GM12878 (cell line): ENCODE results near the gene FOXO3. TPM values are rescaled to one million over a fixed set of nuclear protein-coding genes. Genes with fewer than 3 reads are reported as not detected.

Experiments used
- ATAC-seq: fragments of 200-7000 bp; cut with Tn5 transposase; 3 replicates; pipeline ENCODE4 v1.9.1; 2020; ENCODE audit warnings: mild to moderate bottlenecking, moderate library complexity
- BruUV-seq: library from RNA; stranded (reverse); fragments of 400-500 nt; replicated peaks from 2 replicates; lab custom pipeline; 2021; lab: Mats Ljungman, UMichigan
- CTCF ChIA-PET: fragments of 300-600 bp; sonication (Branson Sonifier 250); formaldehyde crosslinking; extraction: SDS; loops from one replicate; lab custom pipeline; 2021; ENCODE audit warnings: inconsistent platforms; lab: Yijun Ruan, JAX
- POLR2A ChIA-PET: fragments of 350-600 bp; formaldehyde crosslinking; extraction: SDS; loops from one replicate; lab custom pipeline; 2021; ENCODE audit warnings: inconsistent platforms; lab: Charles Lee
- RAD21 ChIA-PET: fragments of 300-600 bp; sonication (Branson Sonifier 250); formaldehyde crosslinking; loops from one replicate; lab custom pipeline; 2023; ENCODE audit warnings: antibody characterized with exemption; ENCODE audit not compliant: unreplicated experiment; lab: Charles Lee
- SMC1A ChIA-PET: fragments of 300-600 bp; sonication (Branson Sonifier 250); formaldehyde crosslinking; loops from one replicate; lab custom pipeline; 2023; ENCODE audit not compliant: unreplicated experiment, uncharacterized antibody; lab: Charles Lee
- DNase-seq: peaks from one replicate; pipeline ENCODE4 v3.0.0-alpha.2; 2011; ENCODE audit warnings: low read depth, low spot score
- FAIRE-seq: peaks from 3 replicates; lab custom pipeline; 2011; peaks lifted over from hg19 to GRCh38; lab: Jason Lieb, UNC
- H2AFZ ChIP-seq: 2 replicates; pipeline ENCODE4 v1.6.0; 2011; ENCODE audit warnings: low read depth, low read length, control low read depth; ENCODE audit not compliant: control insufficient read depth
- H3K27ac ChIP-seq: 2 replicates; pipeline ENCODE4 v1.5.1; 2011; ENCODE audit warnings: control low read depth; ENCODE audit not compliant: control insufficient read depth, insufficient read depth
- H3K27me3 ChIP-seq, 2 experiments: replicated peaks in 1 of 2; 2 replicates each; pipeline versions ENCODE4 v1.6.0 to v1.6.1; 2011; ENCODE audit warnings: low read length in 1 of 2; ENCODE audit not compliant: control insufficient read depth in 2 of 2, insufficient read depth in 2 of 2
- H3K36me3 ChIP-seq, 2 experiments: 2 replicates each; pipeline ENCODE4 v1.5.1; 2011; ENCODE audit warnings: low read length in 1 of 2; ENCODE audit not compliant: control insufficient read depth in 2 of 2, insufficient read depth in 2 of 2
- H3K4me1 ChIP-seq: 2 replicates; pipeline ENCODE4 v1.6.1; 2011; ENCODE audit warnings: mild to moderate bottlenecking, low read length, moderate library complexity, mixed read lengths; ENCODE audit not compliant: control insufficient read depth, insufficient read depth
- H3K4me2 ChIP-seq: 2 replicates; pipeline ENCODE4 v1.6.0; 2011; ENCODE audit warnings: control low read depth; ENCODE audit not compliant: control insufficient read depth, insufficient read depth
- H3K4me3 ChIP-seq: fragments of 200-600 bp; sonication (generic); 2 replicates; pipeline ENCODE4 v1.5.1; 2016
- H3K79me2 ChIP-seq: 2 replicates; pipeline ENCODE4 v1.6.0; 2011; ENCODE audit warnings: low read length; ENCODE audit not compliant: control insufficient read depth, insufficient read depth
- H3K9ac ChIP-seq: 2 replicates; pipeline ENCODE4 v1.8.0; 2011; ENCODE audit warnings: low read length, control low read depth, mixed read lengths; ENCODE audit not compliant: control insufficient read depth, insufficient read depth
- H3K9me3 ChIP-seq: replicated peaks from 3 replicates; pipeline ENCODE4 v1.5.1; 2011; ENCODE audit warnings: mild to moderate bottlenecking, low read length; ENCODE audit not compliant: control insufficient read depth, insufficient read depth
- H4K20me1 ChIP-seq: 2 replicates; pipeline ENCODE4 v1.6.0; 2011; ENCODE audit not compliant: control insufficient read depth, insufficient read depth
- CBFB ChIP-seq: IDR thresholded peaks from 2 replicates; pipeline ENCODE4 v1.6.1; 2016; ENCODE audit warnings: antibody characterized with exemption, low read depth
- CBX5 ChIP-seq: sonication (generic); IDR thresholded peaks from 2 replicates; pipeline ENCODE4 v1.6.1; 2016; ENCODE audit warnings: low read depth, moderate library complexity, mild to moderate bottlenecking, inconsistent platforms
- ETV6 ChIP-seq, 2 experiments: fragments of 450-650 bp in 1 of 2; IDR thresholded peaks in 1 of 2; conservative IDR thresholded peaks in 1 of 2; 2 replicates each; pipeline ENCODE4 v1.6.1; 2014; ENCODE audit warnings: antibody characterized with exemption in 1 of 2, borderline replicate concordance in 1 of 2, low read depth in 1 of 2, mild to moderate bottlenecking in 1 of 2, moderate library complexity in 1 of 2
- GABPA ChIP-seq: IDR thresholded peaks from 2 replicates; pipeline ENCODE4 v1.6.1; 2014; ENCODE audit warnings: antibody characterized with exemption, low read depth, mild to moderate bottlenecking, inconsistent platforms
- GATAD2B ChIP-seq: fragments of 450-650 bp; conservative IDR thresholded peaks from 2 replicates; pipeline ENCODE4 v1.6.1; 2017; ENCODE audit warnings: low read depth, mild to moderate bottlenecking, moderate library complexity
- HDAC6 ChIP-seq: fragments of 200-600 bp; sonication (generic); IDR thresholded peaks from one replicate; pipeline ENCODE4 v1.8.0; 2017; ENCODE audit warnings: antibody characterized with exemption; ENCODE audit not compliant: unreplicated experiment
- KLF5 ChIP-seq: fragments of 450-650 bp; IDR thresholded peaks from 2 replicates; pipeline ENCODE4 v1.6.1; 2014; ENCODE audit warnings: mild to moderate bottlenecking; ENCODE audit not compliant: partially characterized antibody
- MTA3 ChIP-seq: IDR thresholded peaks from 2 replicates; pipeline ENCODE4 v1.6.1; 2012; ENCODE audit warnings: low read length, inconsistent platforms, borderline replicate concordance
- NR2C1 ChIP-seq: fragments of 450-650 bp; IDR thresholded peaks from 2 replicates; pipeline ENCODE4 v1.6.1; 2017; ENCODE audit warnings: antibody characterized with exemption, mild to moderate bottlenecking, moderate library complexity
- RAD21 ChIP-seq: IDR thresholded peaks from 2 replicates; pipeline ENCODE4 v1.6.1; 2011; ENCODE audit warnings: mild to moderate bottlenecking, low read depth, low read length, moderate library complexity; ENCODE audit not compliant: insufficient read depth
- RUNX3 ChIP-seq: IDR thresholded peaks from 2 replicates; pipeline ENCODE4 v1.6.1; 2012; ENCODE audit warnings: low read length, inconsistent platforms
- SMAD5 ChIP-seq: IDR thresholded peaks from 2 replicates; pipeline ENCODE4 v1.6.1; 2016; ENCODE audit warnings: antibody characterized with exemption, low read depth
- TCF12 ChIP-seq: IDR thresholded peaks from 2 replicates; pipeline ENCODE4 v1.6.1; 2011; ENCODE audit warnings: low read depth, mild to moderate bottlenecking, low read length
- YBX1 ChIP-seq: fragments of 450-650 bp; IDR thresholded peaks from 2 replicates; pipeline ENCODE4 v1.6.1; 2016; ENCODE audit warnings: antibody characterized with exemption
- ZNF274 ChIP-seq: IDR thresholded peaks from one replicate; pipeline ENCODE4 v1.8.0; 2011; ENCODE audit not compliant: insufficient read length, insufficient read depth
- WGBS: methylation state at CpG from one replicate; pipeline ENCODE4 v1.1.6; 2016; ENCODE audit warnings: low lambda C conversion rate; ENCODE audit not compliant: insufficient replicate concordance, insufficient coverage; ENCODE audit errors: missing lambda C conversion rate; 5-methylcytosine and 5-hydroxymethylcytosine counted together
- in situ Hi-C: fragments of 300-500 bp; cut with MboI; formaldehyde crosslinking; loops from 9 replicates; pipeline ENCODE4 v1.14.3; 2018; ENCODE audit warnings: mixed read lengths
- intact Hi-C: fragments of 100-400 bp; cut with micrococcal nuclease; formaldehyde crosslinking; loops from one replicate; pipeline ENCODE4 v1.14.2; 2022; ENCODE audit not compliant: unreplicated experiment
- polyA plus RNA-seq, 11 experiments: library from polyadenylated mRNA; depleted of rRNA in 4 of 11; unstranded in 6 of 11; stranded (reverse) in 5 of 11; fragments of >200 nt; fragmentation: Nextera tagmentation in 4 of 11; fragmentation: Illumina TruSeq in 1 of 11; extraction: Ambion mirVana in 4 of 11; extraction: Trizol in 1 of 11; gene quantifications; 1 replicate in 1 of 11; 2 replicates in 10 of 11; pipeline versions ENCODE4 v1.2.1 to v1.2.3, GENCODE V29; 2011 to 2016; ENCODE audit warnings: inconsistent platforms in 2 of 11, missing spikeins in 2 of 11, low read depth in 1 of 11
- total RNA-seq, 4 experiments: library from RNA; depleted of rRNA in 3 of 4; stranded (reverse); fragments of >200 nt in 3 of 4; fragmentation: Illumina TruSeq in 1 of 4; extraction: Trizol in 1 of 4; gene quantifications; 2 replicates each; pipeline versions ENCODE4 v1.2.1 to v1.2.3, GENCODE V29; 2013 to 2021
- TF ChIP-seq, protein P1 (sequence below): fragments of 450-650 bp; IDR thresholded peaks from 2 replicates; pipeline ENCODE4 v1.6.1; 2017; ENCODE audit warnings: mild to moderate bottlenecking
- TF ChIP-seq, protein P2 (sequence below): fragments of 450-650 bp; IDR thresholded peaks from 2 replicates; pipeline ENCODE4 v1.6.1; 2016; ENCODE audit warnings: mild to moderate bottlenecking
- TF ChIP-seq, protein P3 (sequence below): fragments of 450-650 bp; IDR thresholded peaks from 2 replicates; pipeline ENCODE4 v1.6.1; 2017; ENCODE audit warnings: low read depth, mild to moderate bottlenecking, moderate library complexity

The FOXO3 gene
- total and polyA plus RNA-seq, 10 of the 15 experiments (the other 5 are each of a cell fraction or from before 2014, with no cell fraction given) = 0.82 to 4.5 (median 1.7) TPM

DNA sequence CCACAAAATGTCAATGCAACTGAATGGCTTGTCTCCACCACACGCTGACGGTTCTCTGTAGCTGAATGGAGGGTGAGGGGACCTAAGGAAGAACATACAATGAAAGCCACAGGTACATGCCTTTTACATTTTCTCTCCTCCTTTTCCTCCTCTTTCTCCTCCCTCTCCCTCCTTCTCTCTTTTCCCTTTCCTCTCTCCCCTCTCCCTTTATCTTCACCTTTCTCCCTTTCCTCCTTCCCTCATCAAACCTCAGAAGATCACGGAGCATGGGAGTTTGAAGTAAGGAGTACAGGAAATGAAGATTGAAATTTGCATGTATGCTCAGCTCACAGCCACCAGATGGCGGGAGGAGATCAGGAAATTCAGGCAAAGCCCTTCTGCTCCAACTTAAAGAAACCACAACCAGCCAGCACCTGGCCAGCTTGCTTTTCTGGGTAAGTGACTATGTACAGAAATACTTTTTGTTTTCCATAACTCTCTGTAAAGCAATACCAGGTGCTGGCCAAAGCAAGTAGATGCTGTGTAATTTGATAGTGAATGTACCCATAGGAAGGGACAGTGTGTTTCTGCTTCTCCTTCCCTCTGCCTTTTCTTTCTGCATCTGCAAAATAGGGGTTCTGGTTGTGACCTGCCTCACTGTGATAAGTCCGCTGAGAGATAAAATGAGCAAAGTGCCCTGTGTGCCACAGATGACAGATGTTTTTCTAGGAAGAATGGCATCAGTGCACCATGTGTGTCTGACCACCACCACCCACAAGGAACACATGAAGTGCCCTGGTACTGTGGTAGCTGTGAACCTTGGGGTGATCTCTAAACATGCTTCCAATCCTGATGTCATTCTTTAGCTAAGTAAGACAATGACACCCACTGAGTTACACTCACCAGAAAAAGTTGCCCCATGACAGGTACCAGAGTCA, 18.6 kb upstream of the FOXO3 start:
- Histone ChIP-seq H3K36me3 (no peaks in the 10 kb centered on the region), H3K4me3 (no peak overlapping the region), H3K4me1 (no peaks in the 10 kb centered on the region), H3K9me3 (no peaks in the 10 kb centered on the region), H3K9ac (no peak overlapping the region), H3K4me2 (no peak overlapping the region), H3K27ac (no peak overlapping the region), H3K79me2 (no peaks in the 10 kb centered on the region), H4K20me1 (no peaks in the 10 kb centered on the region), H3K27me3 (peaks cover 0 to 1% of the 10 kb centered on the region in 2 experiments; a peak in 2 of 4 replicates), H2AFZ (peak overlapping the region; percentile 40; the same call in 1 of the 2 replicates)
- CTCF ChIA-PET = interaction anchor here (0.6 to 6.9 kb wide), 29 partner anchors 9 to 841 kb away, joined by 3 to 107 read pairs (median 5); partner anchors contain the start of gene ARMC2
- POLR2A ChIA-PET = interaction anchor here (0.5 to 0.9 kb wide), 2 partner anchors 294 to 524 kb away, joined by 3 to 4 read pairs; no protein-coding TSS in a partner anchor
- in situ Hi-C loops (loop anchor here (5.0 kb wide), 1 partner anchor 295 kb away; no protein-coding TSS in a partner anchor), intact Hi-C loops (loop anchor here (1.0 kb wide), 4 partner anchors 240 to 531 kb away; no protein-coding TSS in a partner anchor)
- SMC1A ChIA-PET = interaction anchor here (0.6 to 3.6 kb wide), 27 partner anchors 8 to 1239 kb away, joined by 3 to 61 read pairs (median 4); no protein-coding TSS in a partner anchor
- no TSS peak for BruUV-seq
- RAD21 ChIA-PET = interaction anchor here (1.0 to 4.1 kb wide), 11 partner anchors 12 to 855 kb away, joined by 3 to 49 read pairs (median 5); no protein-coding TSS in a partner anchor
- peak; percentile 85 for ATAC-seq
- FAIRE-seq = peak; percentile 31
- WGBS = 0% methylated on average over 5 of the region's 5 CpGs
- DNase-seq = no peak
- TF ChIP-seq NR2C1 = no peak
- TF ChIP-seq, protein P1, sequence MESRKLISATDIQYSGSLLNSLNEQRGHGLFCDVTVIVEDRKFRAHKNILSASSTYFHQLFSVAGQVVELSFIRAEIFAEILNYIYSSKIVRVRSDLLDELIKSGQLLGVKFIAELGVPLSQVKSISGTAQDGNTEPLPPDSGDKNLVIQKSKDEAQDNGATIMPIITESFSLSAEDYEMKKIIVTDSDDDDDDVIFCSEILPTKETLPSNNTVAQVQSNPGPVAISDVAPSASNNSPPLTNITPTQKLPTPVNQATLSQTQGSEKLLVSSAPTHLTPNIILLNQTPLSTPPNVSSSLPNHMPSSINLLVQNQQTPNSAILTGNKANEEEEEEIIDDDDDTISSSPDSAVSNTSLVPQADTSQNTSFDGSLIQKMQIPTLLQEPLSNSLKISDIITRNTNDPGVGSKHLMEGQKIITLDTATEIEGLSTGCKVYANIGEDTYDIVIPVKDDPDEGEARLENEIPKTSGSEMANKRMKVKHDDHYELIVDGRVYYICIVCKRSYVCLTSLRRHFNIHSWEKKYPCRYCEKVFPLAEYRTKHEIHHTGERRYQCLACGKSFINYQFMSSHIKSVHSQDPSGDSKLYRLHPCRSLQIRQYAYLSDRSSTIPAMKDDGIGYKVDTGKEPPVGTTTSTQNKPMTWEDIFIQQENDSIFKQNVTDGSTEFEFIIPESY = no peak
- TF ChIP-seq GABPA = no peak
- TF ChIP-seq, protein P2, sequence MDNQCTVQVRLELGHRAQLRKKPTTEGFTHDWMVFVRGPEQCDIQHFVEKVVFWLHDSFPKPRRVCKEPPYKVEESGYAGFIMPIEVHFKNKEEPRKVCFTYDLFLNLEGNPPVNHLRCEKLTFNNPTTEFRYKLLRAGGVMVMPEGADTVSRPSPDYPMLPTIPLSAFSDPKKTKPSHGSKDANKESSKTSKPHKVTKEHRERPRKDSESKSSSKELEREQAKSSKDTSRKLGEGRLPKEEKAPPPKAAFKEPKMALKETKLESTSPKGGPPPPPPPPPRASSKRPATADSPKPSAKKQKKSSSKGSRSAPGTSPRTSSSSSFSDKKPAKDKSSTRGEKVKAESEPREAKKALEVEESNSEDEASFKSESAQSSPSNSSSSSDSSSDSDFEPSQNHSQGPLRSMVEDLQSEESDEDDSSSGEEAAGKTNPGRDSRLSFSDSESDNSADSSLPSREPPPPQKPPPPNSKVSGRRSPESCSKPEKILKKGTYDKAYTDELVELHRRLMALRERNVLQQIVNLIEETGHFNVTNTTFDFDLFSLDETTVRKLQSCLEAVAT = 0 out of 2 replicates have a peak, but pooled peaks have one; percentile 31
- TF ChIP-seq RAD21 = peak; percentile 95
- no peak for TF ChIP-seq ZNF274
- no peak for TF ChIP-seq KLF5
- TF ChIP-seq, protein P3, sequence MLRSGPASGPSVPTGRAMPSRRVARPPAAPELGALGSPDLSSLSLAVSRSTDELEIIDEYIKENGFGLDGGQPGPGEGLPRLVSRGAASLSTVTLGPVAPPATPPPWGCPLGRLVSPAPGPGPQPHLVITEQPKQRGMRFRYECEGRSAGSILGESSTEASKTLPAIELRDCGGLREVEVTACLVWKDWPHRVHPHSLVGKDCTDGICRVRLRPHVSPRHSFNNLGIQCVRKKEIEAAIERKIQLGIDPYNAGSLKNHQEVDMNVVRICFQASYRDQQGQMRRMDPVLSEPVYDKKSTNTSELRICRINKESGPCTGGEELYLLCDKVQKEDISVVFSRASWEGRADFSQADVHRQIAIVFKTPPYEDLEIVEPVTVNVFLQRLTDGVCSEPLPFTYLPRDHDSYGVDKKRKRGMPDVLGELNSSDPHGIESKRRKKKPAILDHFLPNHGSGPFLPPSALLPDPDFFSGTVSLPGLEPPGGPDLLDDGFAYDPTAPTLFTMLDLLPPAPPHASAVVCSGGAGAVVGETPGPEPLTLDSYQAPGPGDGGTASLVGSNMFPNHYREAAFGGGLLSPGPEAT = no peak
- TF ChIP-seq CBFB = no peak
- TF ChIP-seq ETV6 (conservative IDR thresholded peaks at IDR 0.05 in 1 of 2, IDR thresholded peaks at IDR 0.05 in 1 of 2; ENCODE audit: borderline replicate concordance in 1 of 2, low read depth in 1 of 2) = no peak
- TF ChIP-seq HDAC6 = no peak
- no peak for TF ChIP-seq SMAD5
- 0 out of 2 replicates have a peak, but pooled peaks have one; percentile 25 for TF ChIP-seq TCF12
- TF ChIP-seq GATAD2B = no peak
- TF ChIP-seq CBX5 = no peak
- TF ChIP-seq YBX1 = no peak
- TF ChIP-seq RUNX3 = peak; percentile 82
- TF ChIP-seq MTA3 = no peak
